ENCODE data around the gene ADCY2. TPM values are rescaled to one million over a fixed set of nuclear protein-coding genes. Genes with fewer than 3 reads are reported as not detected.

The ADCY2 gene
- polyA plus RNA-seq, 1 of the 3 experiments (the other 2 are of a cell fraction), result not detected

- DNase-seq, result no peak
- Histone ChIP-seq H3K4me3 (ENCODE audit: low read depth in 2 of 2, low read length in 1 of 2) (no peak overlapping the region), H3K4me1 (ENCODE audit: control insufficient read depth in 1 of 2, insufficient read depth in 2 of 2, low read depth in 1 of 2, low read length in 1 of 2) (no peaks in the 10 kb centered on the region), H3K9me3 (no peaks in the 10 kb centered on the region), H3K9me2 (no peaks in the 10 kb centered on the region), H3K9ac (no peak overlapping the region), H3K27me3 (ENCODE audit: insufficient read depth) (no peaks in the 10 kb centered on the region), H2AFZ (ENCODE audit: low read depth) (no peak overlapping the region), H3K27ac (ENCODE audit: low read depth in 2 of 2, low read length in 1 of 2) (no peak overlapping the region), H3K79me2 (ENCODE audit: insufficient read depth) (no peaks in the 10 kb centered on the region), H3F3A (replicated peaks; ENCODE audit: insufficient read depth) (no peaks in the 10 kb centered on the region), H3K36me3 (replicated peaks in 1 of 2; ENCODE audit: control insufficient read depth in 1 of 2, insufficient read depth in 2 of 2, low read length in 1 of 2) (no peaks in the 10 kb centered on the region), H3K4me2 (no peak overlapping the region), H4K20me1 (ENCODE audit: insufficient read depth) (no peaks in the 10 kb centered on the region)
- WGBS (ENCODE audit: low lambda C conversion rate), result 3% methylated on average over 2 of the region's 2 CpGs
- ChIA-PET CTCF (no interaction called here), POLR2A (no interaction called here)
- TF ChIP-seq SMC3 (IDR thresholded peaks at IDR 0.05; ENCODE audit: low read depth, low read length) (no peak), NRF1 (IDR thresholded peaks at IDR 0.05; ENCODE audit: low read depth, low read length) (no peak), FOXJ3 (CRISPR knock-in tag; IDR thresholded peaks at IDR 0.05) (no peak), GABPA (IDR thresholded peaks at IDR 0.05; ENCODE audit: low read depth) (no peak), FOXM1 (IDR thresholded peaks at IDR 0.05; ENCODE audit: low read depth) (no peak), EP300 (IDR thresholded peaks at IDR 0.05; ENCODE audit: borderline replicate concordance in 1 of 2, low read depth in 1 of 2, low read length in 1 of 2) (no peak), MEF2A (IDR thresholded peaks at IDR 0.05; ENCODE audit: borderline replicate concordance, low read depth) (no peak), SIN3A (IDR thresholded peaks at IDR 0.05; ENCODE audit: borderline replicate concordance, low read depth, low read length) (no peak), RFX5 (IDR thresholded peaks at IDR 0.05; ENCODE audit: low read length) (no peak), YY1 (IDR thresholded peaks at IDR 0.05; ENCODE audit: low read depth) (no peak), IRF3 (IDR thresholded peaks at IDR 0.05; ENCODE audit: low read depth, low read length) (no peak), CTCF (IDR thresholded peaks at IDR 0.05) (no peak), RCOR1 (IDR thresholded peaks at IDR 0.05; ENCODE audit: low read length) (no peak)
Measured at GRCh38 chr5:7425830-7426229, 29.9 kb downstream of the ADCY2 start.

- H3K9me2 ChIP-seq, result no peaks in the 10 kb centered on the region
- ChIA-PET CTCF (no interaction called here), POLR2A (no interaction called here)
- H4K20me1 ChIP-seq (ENCODE audit: insufficient read depth), result no peaks in the 10 kb centered on the region
- no peaks in the 10 kb centered on the region for H3K4me1 ChIP-seq (ENCODE audit: control insufficient read depth in 1 of 2, insufficient read depth in 2 of 2, low read depth in 1 of 2, low read length in 1 of 2)
- no peaks in the 10 kb centered on the region for H3F3A ChIP-seq (replicated peaks; ENCODE audit: insufficient read depth)
- no peak overlapping the region for H2AFZ ChIP-seq (ENCODE audit: low read depth)
- H3K36me3 ChIP-seq (replicated peaks in 1 of 2; ENCODE audit: control insufficient read depth in 1 of 2, insufficient read depth in 2 of 2, low read length in 1 of 2), result no peaks in the 10 kb centered on the region
- no peak overlapping the region for H3K9ac ChIP-seq
- DNase-seq, result no peak
- H3K4me3 ChIP-seq (ENCODE audit: low read depth in 2 of 2, low read length in 1 of 2), result no peak overlapping the region
- WGBS (ENCODE audit: low lambda C conversion rate), result 7% methylated on average over 4 of the region's 4 CpGs
- no peak overlapping the region for H3K4me2 ChIP-seq
- no peaks in the 10 kb centered on the region for H3K27me3 ChIP-seq (ENCODE audit: insufficient read depth)
- no peaks in the 10 kb centered on the region for H3K9me3 ChIP-seq
- H3K27ac ChIP-seq (ENCODE audit: low read depth in 2 of 2, low read length in 1 of 2), result no peak overlapping the region
- H3K79me2 ChIP-seq (ENCODE audit: insufficient read depth), result no peaks in the 10 kb centered on the region
- TF ChIP-seq RXRA (IDR thresholded peaks at IDR 0.05; ENCODE audit: borderline replicate concordance, low read depth) (no peak), MAX (IDR thresholded peaks at IDR 0.05; ENCODE audit: low read depth) (no peak), USF2 (IDR thresholded peaks at IDR 0.05; ENCODE audit: borderline replicate concordance, low read depth, low read length) (no peak), ZBTB33 (IDR thresholded peaks at IDR 0.05; ENCODE audit: borderline replicate concordance, low read depth) (no peak), CTCF (IDR thresholded peaks at IDR 0.05) (no peak), SMC3 (IDR thresholded peaks at IDR 0.05; ENCODE audit: low read depth, low read length) (no peak), POLR2AphosphoS5 (IDR thresholded peaks at IDR 0.05; ENCODE audit: low read depth, low read length) (no peak), RAD21 (IDR thresholded peaks at IDR 0.05; ENCODE audit: low read length) (no peak), TEAD4 (IDR thresholded peaks at IDR 0.05; ENCODE audit: borderline replicate concordance, insufficient read depth) (no peak), JUND (IDR thresholded peaks at IDR 0.05) (no peak), GABPA (IDR thresholded peaks at IDR 0.05; ENCODE audit: low read depth) (no peak), NFIC (IDR thresholded peaks at IDR 0.05; ENCODE audit: borderline replicate concordance) (no peak)
Measured at GRCh38 chr5:7426284-7426683, 30.3 kb downstream of the ADCY2 start.

Measured in SK-N-SH (cell line).